Mesenchymal stem cell (in vitro differentiated cells and primary cell): ENCODE results near the gene PRR16.

ENCODE experiments used
- DNase-seq: peaks from one replicate; pipeline ENCODE4 v3.0.0-alpha.2; 2013
- H2AFZ ChIP-seq: one replicate; pipeline ENCODE4 v1.6.1; 2013; ENCODE audit warnings: low read depth, mild to moderate bottlenecking, control low read depth, inconsistent platforms, low read length, moderate library complexity
- H2AK5ac ChIP-seq: 2 replicates; pipeline ENCODE4 v1.6.1; 2013; ENCODE audit warnings: low read length, moderate library complexity, mild to moderate bottlenecking, inconsistent platforms; ENCODE audit not compliant: severe bottlenecking
- H2BK120ac ChIP-seq: one replicate; pipeline ENCODE4 v1.6.1; 2013; ENCODE audit warnings: low read depth, mild to moderate bottlenecking, inconsistent platforms, low read length, moderate library complexity
- H2BK12ac ChIP-seq, 2 experiments: one replicate each; pipeline ENCODE4 v1.6.1; 2013; ENCODE audit warnings: inconsistent platforms in 2 of 2, low read length in 2 of 2, mild to moderate bottlenecking in 2 of 2, moderate library complexity in 2 of 2, control low read depth in 1 of 2
- H2BK15ac ChIP-seq: one replicate; pipeline ENCODE4 v1.6.1; 2013; ENCODE audit warnings: mild to moderate bottlenecking, low read depth, inconsistent platforms; ENCODE audit not compliant: poor library complexity, severe bottlenecking
- H2BK5ac ChIP-seq: 2 replicates; pipeline ENCODE4 v1.6.1; 2013; ENCODE audit warnings: low read depth, mild to moderate bottlenecking, low read length, control low read depth, inconsistent platforms; ENCODE audit not compliant: poor library complexity, severe bottlenecking
- H3K14ac ChIP-seq, 2 experiments: one replicate each; pipeline ENCODE4 v1.6.1; 2013; ENCODE audit warnings: inconsistent platforms in 2 of 2, low read length in 2 of 2, control low read depth in 1 of 2, mild to moderate bottlenecking in 1 of 2, moderate library complexity in 1 of 2
- H3K18ac ChIP-seq, 2 experiments: one replicate each; pipeline ENCODE4 v1.6.1; 2013; ENCODE audit warnings: inconsistent platforms in 2 of 2, low read length in 2 of 2, control low read depth in 1 of 2, low read depth in 1 of 2, mild to moderate bottlenecking in 1 of 2
- H3K23ac ChIP-seq, 2 experiments: one replicate each; pipeline ENCODE4 v1.6.1; 2013; ENCODE audit warnings: inconsistent platforms in 2 of 2, low read length in 2 of 2, mild to moderate bottlenecking in 2 of 2, moderate library complexity in 2 of 2, control low read depth in 1 of 2
- H3K27ac ChIP-seq: 2 replicates; pipeline ENCODE4 v1.5.1; 2013; ENCODE audit warnings: mild to moderate bottlenecking, moderate library complexity, low read length, control low read depth, inconsistent platforms; ENCODE audit not compliant: poor library complexity, severe bottlenecking
- H3K27me3 ChIP-seq, 2 experiments: 2 replicates each; pipeline versions ENCODE4 v1.6.1 to v1.7.0; 2013; ENCODE audit warnings: low read length in 2 of 2, mild to moderate bottlenecking in 2 of 2, moderate library complexity in 2 of 2, control low read depth in 1 of 2, inconsistent platforms in 1 of 2; ENCODE audit not compliant: control insufficient read depth in 1 of 2, insufficient read depth in 1 of 2
- H3K36me3 ChIP-seq, 2 experiments: 2 replicates each; pipeline versions ENCODE4 v1.6.1 to v1.7.0; 2013; ENCODE audit warnings: low read length in 2 of 2, control low read depth in 1 of 2, inconsistent platforms in 1 of 2, low read depth in 1 of 2, mild to moderate bottlenecking in 1 of 2; ENCODE audit not compliant: insufficient read depth in 2 of 2, control insufficient read depth in 1 of 2
- H3K4ac ChIP-seq, 2 experiments: one replicate each; pipeline ENCODE4 v1.6.1; 2013; ENCODE audit warnings: inconsistent platforms in 2 of 2, low read length in 2 of 2, mild to moderate bottlenecking in 2 of 2, moderate library complexity in 2 of 2, control low read depth in 1 of 2, low read depth in 1 of 2
- H3K4me1 ChIP-seq: 2 replicates; pipeline ENCODE4 v1.6.1; 2013; ENCODE audit warnings: low read depth, low read length, control low read depth; ENCODE audit not compliant: control insufficient read depth, insufficient read depth
- H3K4me2 ChIP-seq: 2 replicates; pipeline ENCODE4 v1.6.1; 2013; ENCODE audit warnings: low read length, mild to moderate bottlenecking, inconsistent platforms; ENCODE audit not compliant: poor library complexity, severe bottlenecking
- H3K4me3 ChIP-seq, 2 experiments: 2 replicates each; pipeline versions ENCODE4 v1.5.1 to v1.7.0; 2013; ENCODE audit warnings: low read length in 2 of 2, mild to moderate bottlenecking in 2 of 2, control low read depth in 1 of 2, low read depth in 1 of 2; ENCODE audit not compliant: insufficient read depth in 1 of 2
- H3K79me1 ChIP-seq: replicated peaks from 2 replicates; pipeline ENCODE4 v1.6.1; 2013; ENCODE audit warnings: mild to moderate bottlenecking, control low read depth, low read length, inconsistent platforms; ENCODE audit not compliant: poor library complexity, severe bottlenecking
- H3K9ac ChIP-seq: 2 replicates; pipeline ENCODE4 v1.7.0; 2013; ENCODE audit warnings: mild to moderate bottlenecking, low read length, moderate library complexity
- H3K9me3 ChIP-seq: 2 replicates; pipeline ENCODE4 v1.7.0; 2013; ENCODE audit warnings: mild to moderate bottlenecking, low read length; ENCODE audit not compliant: control insufficient read depth
- H4K8ac ChIP-seq: one replicate; pipeline ENCODE4 v1.6.1; 2013; ENCODE audit warnings: inconsistent platforms, mild to moderate bottlenecking, low read length, moderate library complexity
- H4K91ac ChIP-seq: one replicate; pipeline ENCODE4 v1.6.1; 2013; ENCODE audit warnings: mild to moderate bottlenecking, low read length, inconsistent platforms
- WGBS: methylation state at CpG from one replicate; pipeline ENCODE4 v1.1.7; 2013; ENCODE audit warnings: mixed read lengths; 5-methylcytosine and 5-hydroxymethylcytosine counted together

The PRR16 gene

GRCh38 chr5:120518581-120518980 lies 54.5 kb downstream of the PRR16 start:
- no peak overlapping the region for H3K23ac ChIP-seq
- H2AFZ ChIP-seq = no peak overlapping the region
- DNase-seq = no peak
- H2BK5ac ChIP-seq = no peak overlapping the region
- H3K14ac ChIP-seq = no peak overlapping the region
- H3K27me3 ChIP-seq = no peaks in the 10 kb centered on the region
- H3K9ac ChIP-seq = no peak overlapping the region
- no peak overlapping the region for H3K27ac ChIP-seq
- no peaks in the 10 kb centered on the region for H3K36me3 ChIP-seq
- H2AK5ac ChIP-seq = no peak overlapping the region
- no peaks in the 10 kb centered on the region for H3K4me1 ChIP-seq
- no peak overlapping the region for H3K4ac ChIP-seq
- WGBS = 17% methylated on average over 1 of the region's 1 CpG
- H4K91ac ChIP-seq = no peak overlapping the region
- H2BK15ac ChIP-seq = no peak overlapping the region
- no peaks in the 10 kb centered on the region for H3K9me3 ChIP-seq
- no peak overlapping the region for H3K4me2 ChIP-seq
- no peak overlapping the region for H2BK12ac ChIP-seq
- H3K18ac ChIP-seq = no peak overlapping the region
- H4K8ac ChIP-seq = no peak overlapping the region
- no peak overlapping the region for H3K4me3 ChIP-seq
- H3K79me1 ChIP-seq = peaks cover 1% of the 10 kb centered on the region
- H2BK120ac ChIP-seq = no peak overlapping the region

GRCh38 chr5:120527251-120527650 lies 63.2 kb downstream of the PRR16 start:
- H3K79me1 ChIP-seq = peaks cover 4% of the 10 kb centered on the region
- H3K14ac ChIP-seq = no peak overlapping the region
- 98% methylated on average over 1 of the region's 3 CpGs for WGBS
- no peak overlapping the region for H2BK12ac ChIP-seq
- H4K91ac ChIP-seq = no peak overlapping the region
- no peak overlapping the region for H3K27ac ChIP-seq
- H3K4me2 ChIP-seq = no peak overlapping the region
- no peak overlapping the region for H4K8ac ChIP-seq
- H2BK15ac ChIP-seq = no peak overlapping the region
- no peak overlapping the region for H3K18ac ChIP-seq
- H3K4me1 ChIP-seq = no peaks in the 10 kb centered on the region
- no peak overlapping the region for H2BK120ac ChIP-seq
- H3K36me3 ChIP-seq = no peaks in the 10 kb centered on the region
- H2AFZ ChIP-seq = no peak overlapping the region
- no peak overlapping the region for H2BK5ac ChIP-seq
- H3K23ac ChIP-seq = no peak overlapping the region
- H3K4me3 ChIP-seq = no peak overlapping the region
- H3K27me3 ChIP-seq = no peaks in the 10 kb centered on the region
- H3K9me3 ChIP-seq = no peaks in the 10 kb centered on the region
- H3K4ac ChIP-seq = no peak overlapping the region
- no peak overlapping the region for H2AK5ac ChIP-seq
- no peak overlapping the region for H3K9ac ChIP-seq
- DNase-seq = no peak

GRCh38 chr5:120528609-120529008 lies 64.5 kb downstream of the PRR16 start:
- Histone ChIP-seq H3K23ac (no peak overlapping the region), H2BK12ac (no peak overlapping the region)
- WGBS = 80% methylated on average over 2 of the region's 2 CpGs

GRCh38 chr5:120529386-120529785 lies 65.3 kb downstream of the PRR16 start:
- H4K91ac ChIP-seq = no peak overlapping the region
- no peak overlapping the region for H4K8ac ChIP-seq
- H2AK5ac ChIP-seq = no peak overlapping the region
- H3K4me2 ChIP-seq = no peak overlapping the region
- no peak overlapping the region for H2BK5ac ChIP-seq
- no peak overlapping the region for H3K4ac ChIP-seq
- no peak overlapping the region for H3K14ac ChIP-seq
- no peaks in the 10 kb centered on the region for H3K9me3 ChIP-seq
- H2BK15ac ChIP-seq = no peak overlapping the region
- no peak overlapping the region for H2BK120ac ChIP-seq
- H3K23ac ChIP-seq = no peak overlapping the region
- no peaks in the 10 kb centered on the region for H3K4me1 ChIP-seq
- H3K79me1 ChIP-seq = peaks cover 8% of the 10 kb centered on the region
- H3K27ac ChIP-seq = no peak overlapping the region
- no peak overlapping the region for H3K18ac ChIP-seq
- WGBS = 95% methylated on average over 1 of the region's 2 CpGs
- no peak overlapping the region for H3K9ac ChIP-seq
- no peak overlapping the region for H2AFZ ChIP-seq
- H3K27me3 ChIP-seq = no peaks in the 10 kb centered on the region
- H3K4me3 ChIP-seq = no peak overlapping the region
- H2BK12ac ChIP-seq = no peak overlapping the region
- H3K36me3 ChIP-seq = no peaks in the 10 kb centered on the region
- DNase-seq = no peak

More at GRCh38 chr5:120528609-120529008, 64.5 kb downstream of the PRR16 start:
- Histone ChIP-seq H4K8ac (no peak overlapping the region), H3K14ac (peak overlapping the region in 1 of 2 experiments; percentile 18), H3K4me2 (no peak overlapping the region), H3K79me1 (peaks cover 6% of the 10 kb centered on the region), H3K4ac (no peak overlapping the region), H2BK5ac (no peak overlapping the region), H3K4me3 (no peak overlapping the region), H3K27ac (no peak overlapping the region), H3K9me3 (no peaks in the 10 kb centered on the region), H3K36me3 (no peaks in the 10 kb centered on the region), H2AK5ac (no peak overlapping the region), H2BK15ac (no peak overlapping the region), H2AFZ (no peak overlapping the region), H3K9ac (no peak overlapping the region), H4K91ac (no peak overlapping the region), H3K18ac (peak overlapping the region in 1 of 2 experiments; percentile 5), H2BK120ac (no peak overlapping the region), H3K4me1 (no peaks in the 10 kb centered on the region), H3K27me3 (no peaks in the 10 kb centered on the region)
- no peak for DNase-seq
